Retina (tissue), 1 donor: ENCODE data around the gene STRN3.
"Not testable (repeated sequence)": the region's sequence is repeated elsewhere in the genome, so short reads cannot be mapped to it uniquely, and the experiment has no call there.

Experiments used
- DNase-seq: peaks from one replicate; pipeline ENCODE4 v3.0.0-alpha.2; 2016

The STRN3 gene

DNA sequence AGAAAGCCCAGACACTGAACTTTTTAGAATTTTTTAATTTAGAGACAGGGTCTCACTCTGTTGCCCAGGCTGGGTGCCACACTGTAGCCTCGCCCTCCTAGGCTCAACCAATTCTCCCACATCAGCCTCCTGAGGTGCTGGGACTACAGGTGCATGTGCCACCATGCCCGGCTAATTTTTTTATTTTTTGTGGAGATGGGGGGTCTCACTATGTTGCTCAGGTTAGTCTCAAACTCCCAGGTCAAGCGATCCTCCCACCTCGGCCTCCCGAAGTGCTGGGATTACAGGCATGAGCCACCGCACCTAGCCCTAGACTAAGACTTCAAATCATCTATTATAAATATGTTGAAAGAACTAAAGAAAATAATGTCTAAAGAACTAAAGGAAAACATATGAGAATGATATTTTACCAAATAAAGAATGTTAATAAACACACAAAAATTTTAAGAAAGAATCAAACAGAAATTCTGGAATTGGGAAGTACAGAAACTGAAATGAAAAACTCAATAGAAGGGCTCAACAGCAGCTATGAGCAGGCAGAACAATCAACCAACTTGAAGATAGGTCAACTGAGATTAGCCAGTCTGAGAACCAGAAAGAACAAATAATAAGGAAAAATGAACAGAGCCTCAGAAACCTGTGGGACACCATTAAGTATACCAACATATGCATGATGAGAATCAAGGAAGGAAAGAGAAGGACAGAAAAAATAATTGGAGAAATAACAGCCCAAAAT lies 27.0 kb downstream of the STRN3 start:
- DNase-seq: no peak

DNA sequence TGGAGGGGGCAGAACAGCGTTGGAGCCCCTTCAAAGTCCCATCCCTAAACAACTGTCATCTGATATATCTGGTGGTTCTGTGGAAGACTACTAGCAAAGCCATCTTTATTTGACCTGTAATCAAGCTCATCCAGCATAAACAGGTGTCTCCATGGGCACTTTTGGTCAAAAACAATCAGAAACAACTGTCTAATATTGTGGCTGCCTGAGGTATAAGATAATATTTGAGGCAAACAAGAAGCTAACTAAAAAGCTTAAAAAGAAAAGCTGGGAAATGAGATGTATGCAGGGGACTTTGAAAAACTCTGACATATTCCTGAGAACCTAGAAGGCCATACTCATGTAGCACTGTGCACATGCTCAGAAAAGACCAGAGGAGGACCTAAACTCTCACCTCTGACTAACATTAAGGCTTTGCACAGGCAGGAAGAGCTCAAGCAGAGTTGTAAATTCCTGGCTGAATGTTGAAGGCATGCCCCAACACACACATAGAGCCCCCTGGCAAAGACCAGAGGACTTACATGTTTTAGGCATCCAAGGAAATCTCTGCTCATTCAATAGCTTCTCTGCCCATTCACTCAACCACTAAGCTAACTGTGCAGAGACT lies 28.0 kb downstream of the STRN3 start:
- no peak for DNase-seq

DNA sequence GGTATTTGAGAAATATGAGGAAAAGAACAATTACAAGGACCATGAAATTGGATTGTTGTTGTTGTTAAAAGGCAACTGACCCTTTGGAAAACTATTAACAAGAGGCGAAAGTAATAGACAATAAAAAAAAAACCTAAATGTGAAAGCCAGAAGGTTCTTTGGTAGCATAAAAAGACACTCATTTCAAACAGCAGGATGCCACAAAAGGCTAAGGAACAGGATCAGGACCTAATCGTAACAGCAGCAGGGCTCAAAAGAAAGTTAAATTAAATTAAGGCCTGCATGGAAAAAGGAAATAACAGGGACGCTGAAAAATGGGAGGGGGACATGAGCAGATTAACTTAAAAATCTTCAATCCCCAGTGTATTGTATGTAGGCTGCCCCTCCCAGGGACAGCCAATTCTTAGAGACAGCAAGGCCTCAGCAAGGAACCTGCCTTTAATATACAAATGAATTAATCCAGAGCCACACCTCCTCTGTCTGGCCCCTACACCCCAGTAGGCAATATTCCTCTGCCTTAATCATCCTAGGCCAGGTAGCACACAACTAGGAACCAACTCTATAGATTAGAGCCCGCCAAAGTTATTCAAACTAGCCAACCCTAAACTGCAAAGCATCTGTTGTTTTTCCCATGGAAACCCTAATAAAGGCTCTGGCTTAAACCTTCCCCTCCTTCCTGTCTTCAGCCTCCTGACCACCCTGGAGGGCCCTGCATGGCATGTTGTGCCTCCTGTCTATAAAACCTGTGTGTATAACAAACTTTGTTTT lies 29.1 kb downstream of the STRN3 start:
- no peak for DNase-seq

DNA sequence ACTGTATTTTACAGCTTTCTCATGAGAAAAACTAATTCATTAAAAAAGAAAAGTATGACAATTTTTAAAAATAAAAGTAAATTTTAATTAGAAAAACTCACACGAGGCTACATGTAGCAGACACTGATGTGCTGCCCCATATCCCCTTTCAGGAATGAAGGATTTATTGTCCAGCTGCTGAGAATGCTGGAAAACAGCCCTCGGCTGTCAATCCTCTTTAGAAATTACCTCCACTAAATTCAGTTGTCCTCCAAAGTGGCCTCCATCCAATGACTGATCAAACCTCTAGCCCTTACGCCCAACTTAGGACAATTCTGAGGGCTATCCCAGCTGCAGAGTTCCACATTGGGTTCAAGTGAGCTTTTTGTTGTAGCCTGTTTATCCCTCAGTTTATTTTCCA lies 30.5 kb downstream of the STRN3 start:
- DNase-seq: peak; percentile 2

DNA sequence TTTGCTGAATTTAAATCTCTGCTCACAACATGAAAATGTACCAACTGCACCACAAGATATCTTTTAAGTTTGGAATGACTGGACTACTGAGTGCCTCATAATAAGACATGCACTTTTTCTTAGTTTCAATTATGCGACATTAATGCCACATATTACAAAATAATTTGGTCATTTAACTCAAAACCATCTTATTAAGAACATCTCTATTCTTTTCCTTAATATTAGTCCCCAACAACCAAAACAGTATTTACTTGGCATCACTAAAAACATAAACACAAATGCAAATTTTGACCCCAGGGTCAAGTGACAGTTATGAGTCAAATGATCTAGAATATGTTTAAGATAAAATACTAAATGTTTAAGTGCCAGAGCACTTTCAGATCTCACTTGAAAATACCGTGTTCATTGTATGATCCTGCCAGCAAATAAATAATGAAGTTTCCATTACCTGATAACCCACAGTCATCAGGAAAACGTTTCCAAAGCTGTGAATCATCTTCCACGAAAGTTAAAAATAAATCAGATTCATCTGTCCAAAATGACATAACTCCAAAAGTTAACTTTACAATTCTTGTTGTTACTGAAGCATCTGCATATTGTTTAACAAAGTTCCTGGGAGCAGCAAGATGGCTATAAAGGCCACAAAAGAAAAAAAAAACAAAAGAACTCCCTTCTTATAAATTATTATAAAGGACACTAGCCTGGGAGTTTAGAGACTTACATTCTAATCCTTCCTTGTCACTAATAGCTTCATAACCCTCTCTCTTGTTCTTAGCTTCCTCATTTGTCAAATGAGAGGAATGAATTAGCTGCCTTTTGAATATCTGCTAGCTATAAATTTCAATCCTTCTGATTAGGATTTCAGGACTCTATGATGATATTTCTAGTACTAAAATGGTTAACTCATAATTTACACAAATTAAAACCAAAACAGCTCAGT lies 31.2 kb downstream of the STRN3 start:
- DNase-seq: no peak

DNA sequence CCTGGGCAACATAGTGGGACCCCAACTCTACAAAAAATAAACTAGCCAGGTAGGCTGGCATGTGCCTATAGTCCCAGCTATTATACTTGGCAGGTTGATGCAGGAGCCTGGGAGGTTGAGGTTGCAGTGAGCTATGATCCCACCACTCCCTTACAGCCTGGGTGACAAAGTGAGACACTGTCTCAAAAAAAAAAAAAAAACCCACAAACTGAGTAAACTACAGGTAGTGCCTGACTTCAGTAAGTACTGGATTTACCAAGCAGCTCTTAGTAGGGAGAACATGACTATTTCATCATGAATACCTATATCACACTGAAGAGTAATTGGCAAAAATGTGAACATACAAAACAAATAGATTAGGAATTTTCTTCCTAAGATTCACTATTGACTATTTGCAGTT lies 33.1 kb downstream of the STRN3 start:
- no peak for DNase-seq

DNA sequence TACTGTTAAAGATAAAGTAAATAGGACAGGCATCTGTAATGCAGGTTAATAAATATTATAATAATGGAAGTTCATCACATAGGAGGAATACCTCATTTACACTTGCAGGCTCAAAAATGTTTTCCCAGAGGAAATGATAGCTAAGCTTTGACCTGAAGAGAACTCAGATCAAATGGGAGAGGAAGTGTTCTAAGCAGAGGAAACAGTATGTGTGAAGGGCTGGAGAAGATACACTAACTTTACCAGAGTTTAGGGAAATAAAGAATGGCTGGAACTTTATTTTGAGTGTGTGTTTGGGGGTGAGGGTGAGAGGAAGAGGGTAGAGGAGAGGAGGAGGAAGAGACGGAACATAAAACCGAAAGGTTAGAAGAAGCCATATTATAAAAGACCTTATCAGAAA lies 34.8 kb downstream of the STRN3 start:
- no peak for DNase-seq

DNA sequence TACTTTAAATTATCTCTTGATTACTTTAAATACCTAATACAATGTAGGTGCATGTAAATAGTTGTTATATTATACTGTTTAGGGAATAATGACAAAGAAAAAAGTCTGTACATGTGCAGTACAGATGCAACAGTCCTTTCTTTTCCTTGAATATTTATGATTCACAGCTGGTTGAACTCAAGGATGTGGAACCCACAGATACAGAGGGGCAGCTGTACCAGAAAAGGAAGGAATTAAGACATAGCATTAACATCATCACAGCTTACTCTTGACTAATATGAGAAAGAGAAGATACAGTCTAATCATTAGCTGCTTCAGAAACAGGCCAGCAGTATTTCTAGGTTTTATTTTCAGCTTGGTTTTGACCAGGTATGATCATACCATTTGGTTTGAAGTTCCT lies 35.4 kb downstream of the STRN3 start:
- DNase-seq: no peak

DNA sequence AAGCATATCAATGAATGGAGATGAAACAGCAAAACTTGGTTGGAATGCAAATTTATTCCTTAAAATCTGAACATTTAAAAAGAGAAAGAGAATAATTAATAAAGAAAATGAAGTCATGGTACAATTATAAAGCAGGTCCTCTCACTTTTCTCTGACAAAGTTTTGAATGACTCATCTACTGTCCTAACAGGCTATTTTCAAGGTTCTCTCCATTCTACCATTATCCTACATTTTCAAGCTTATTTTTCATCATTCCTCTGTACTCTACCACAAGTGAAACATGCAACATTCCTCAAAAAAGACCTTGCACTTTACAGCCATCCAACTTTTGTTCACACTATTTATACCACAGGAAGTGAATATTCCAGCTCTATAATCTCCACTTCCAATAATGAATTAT lies 37.7 kb downstream of the STRN3 start:
- DNase-seq: no peak

DNA sequence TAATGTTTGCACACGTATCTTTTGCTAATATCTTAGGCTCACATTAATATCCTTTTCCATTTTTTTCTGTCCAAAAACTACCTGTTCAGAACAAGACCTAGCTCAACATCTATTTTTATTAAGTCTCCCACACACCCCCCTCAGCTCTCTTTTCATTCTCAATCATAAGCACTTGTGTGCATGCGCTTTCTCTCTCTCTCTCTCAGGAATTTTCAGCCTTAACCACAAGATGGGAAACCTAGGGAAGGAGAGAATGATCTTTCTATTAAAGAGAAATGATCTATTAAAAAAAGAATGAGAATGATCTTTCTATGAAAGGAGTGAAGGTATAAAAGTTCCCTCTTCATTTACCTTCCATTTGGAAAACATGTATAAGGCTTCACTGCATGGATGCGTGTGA lies 40.4 kb downstream of the STRN3 start:
- DNase-seq: no peak

DNA sequence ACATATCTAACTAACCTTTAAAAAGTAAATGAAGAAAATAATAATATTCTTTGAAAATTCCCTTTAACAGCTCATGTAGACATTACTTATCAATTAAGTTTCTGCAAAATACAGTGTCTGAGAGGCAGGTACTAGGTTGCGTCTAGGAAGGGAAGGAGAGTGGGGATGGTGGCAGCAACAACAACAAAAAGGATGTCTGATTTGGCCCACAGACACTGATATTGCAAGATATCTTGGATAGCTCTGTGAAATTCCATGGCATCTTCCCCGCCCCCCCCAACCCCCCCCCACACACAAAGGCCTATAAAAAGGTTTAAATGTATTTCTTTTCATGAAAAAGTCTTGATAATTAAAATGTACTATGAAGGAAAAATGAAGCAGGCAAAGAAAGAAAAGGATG lies 42.3 kb downstream of the STRN3 start:
- DNase-seq: no peak

DNA sequence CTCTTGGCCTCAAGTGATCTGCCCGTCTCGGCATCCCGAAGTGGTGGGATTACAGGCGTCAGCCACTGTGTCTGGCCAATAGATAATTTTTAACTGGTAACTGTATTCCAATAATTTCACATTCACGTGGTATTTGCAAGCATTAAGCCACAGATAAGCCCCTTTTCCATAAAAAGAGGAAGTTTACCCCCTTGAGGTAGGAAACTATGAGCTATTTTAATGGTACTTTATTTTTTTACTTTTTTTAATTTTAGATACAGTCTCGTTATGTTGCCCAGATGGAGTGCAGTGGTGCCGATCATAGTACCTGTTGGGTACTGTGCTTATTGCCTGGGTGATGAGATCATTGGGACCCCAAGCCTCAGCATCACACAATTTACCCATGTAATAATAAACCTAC lies 43.6 kb downstream of the STRN3 start:
- no peak for DNase-seq

DNA sequence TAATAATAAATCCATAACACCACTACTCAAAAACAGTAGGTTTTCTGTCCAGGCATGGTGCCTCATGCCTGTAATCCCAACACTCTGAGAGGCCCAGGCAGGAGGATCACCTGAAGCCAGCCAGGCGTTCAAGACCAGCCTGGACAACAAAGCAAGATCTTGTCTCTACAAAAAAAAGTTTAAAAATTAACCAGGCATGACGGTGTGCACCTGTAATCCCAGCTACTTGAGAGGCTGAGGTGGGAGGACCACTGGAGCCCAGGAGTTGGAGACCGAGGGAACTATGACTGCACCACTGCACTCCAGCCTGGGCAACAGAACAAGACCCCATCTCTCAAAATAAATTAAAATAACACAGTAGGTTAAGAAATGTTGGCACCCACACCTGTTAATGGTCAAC lies 45.2 kb downstream of the STRN3 start:
- no peak for DNase-seq

DNA sequence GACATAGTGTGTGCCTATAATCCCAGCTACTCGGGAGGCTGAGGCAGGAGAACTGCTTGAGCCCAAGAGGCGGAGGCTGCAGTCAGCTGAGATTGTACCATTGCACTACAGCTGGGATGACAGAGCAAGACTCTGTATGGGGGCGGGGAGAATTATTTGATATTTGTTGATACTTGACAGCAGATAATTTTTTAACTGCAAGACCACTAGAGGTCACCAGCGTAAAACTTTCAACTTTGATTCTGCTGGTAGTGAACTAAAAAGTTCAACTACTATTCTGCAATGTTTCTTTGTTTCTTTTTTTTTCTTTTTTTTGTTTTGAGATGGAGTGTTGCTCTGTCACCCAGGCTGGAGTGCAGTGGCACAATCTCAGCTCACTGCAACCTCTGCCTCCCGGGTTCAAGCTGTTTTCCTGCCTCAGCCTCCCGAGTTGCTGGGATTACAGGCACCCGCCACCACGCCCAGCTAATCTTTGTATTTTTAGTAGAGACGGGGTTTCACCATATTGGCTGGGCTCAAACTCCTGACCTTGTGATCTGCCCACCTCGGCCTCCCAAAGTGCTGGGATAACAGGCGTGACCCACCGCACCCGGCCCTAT lies 46.0 kb downstream of the STRN3 start:
- peak; percentile 30 for DNase-seq

DNA sequence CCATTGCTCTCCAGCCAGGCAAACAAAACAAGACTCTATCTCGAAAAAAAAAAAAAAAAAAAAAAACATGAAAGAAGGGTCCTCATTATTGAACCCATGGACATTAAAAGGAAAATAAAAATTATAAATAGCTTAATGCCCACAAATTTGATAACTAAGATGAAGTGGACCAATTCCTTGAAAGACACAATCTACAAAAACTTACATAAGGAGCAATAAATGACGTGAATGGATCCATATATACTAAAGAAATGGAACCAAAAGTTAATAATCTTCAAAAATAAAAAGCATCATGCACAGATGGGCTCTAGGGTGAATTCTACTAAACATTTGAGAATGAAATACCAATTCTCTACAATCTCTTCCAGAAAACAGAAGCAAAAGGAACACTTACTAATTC lies 48.4 kb downstream of the STRN3 start:
- no peak for DNase-seq

DNA sequence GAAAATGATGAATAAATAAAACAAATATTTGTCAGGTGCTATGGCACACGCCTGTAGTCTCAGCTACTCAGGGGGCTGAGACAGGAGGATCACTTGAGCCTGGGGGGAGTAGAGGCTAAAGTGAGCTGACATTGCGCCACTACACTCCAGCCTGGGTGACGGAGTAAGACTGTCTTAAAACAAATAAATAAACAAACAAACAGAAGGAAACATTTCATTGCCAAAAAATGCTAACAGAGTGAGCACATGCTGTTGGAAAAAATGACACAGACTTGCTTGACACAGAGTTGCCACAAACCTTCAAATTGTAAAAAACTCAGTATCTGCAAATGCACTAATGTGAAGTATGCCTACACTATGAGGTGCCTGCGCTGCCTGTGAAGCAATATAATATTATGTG lies 51.6 kb downstream of the STRN3 start:
- no peak for DNase-seq

DNA sequence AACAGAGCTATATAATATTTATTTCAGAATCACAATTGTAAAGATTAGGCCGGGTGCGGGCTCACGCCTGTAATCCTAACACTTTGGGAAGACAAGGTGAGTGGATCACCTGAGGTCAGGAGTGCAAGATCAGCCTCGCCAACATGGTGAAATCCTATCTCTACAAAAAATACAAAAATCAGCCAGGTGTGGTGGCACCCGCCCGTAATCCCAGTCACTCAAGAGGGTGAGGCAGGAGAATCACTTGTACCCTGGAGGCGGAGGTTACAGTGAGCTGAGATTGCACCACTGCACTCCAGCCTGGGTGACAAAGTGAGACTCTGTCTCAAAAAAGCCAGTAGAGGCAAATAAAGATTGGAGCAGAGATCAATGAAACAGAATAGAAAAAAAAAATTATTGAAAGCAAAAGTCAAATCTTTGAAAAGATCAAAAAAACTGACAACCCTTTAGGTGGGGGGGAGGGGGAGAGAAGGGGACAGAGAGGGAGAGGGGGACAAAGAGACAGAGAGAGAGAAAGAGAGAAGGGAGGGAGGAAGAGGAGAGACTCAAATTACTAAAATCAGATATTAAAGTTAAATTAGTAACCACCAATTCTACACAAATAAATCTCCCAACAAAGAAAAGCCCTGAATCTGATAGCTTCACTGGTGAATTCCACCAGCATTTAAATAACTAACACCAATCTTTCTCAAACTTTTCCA lies 53.1 kb downstream of the STRN3 start:
- DNase-seq: no peak

DNA sequence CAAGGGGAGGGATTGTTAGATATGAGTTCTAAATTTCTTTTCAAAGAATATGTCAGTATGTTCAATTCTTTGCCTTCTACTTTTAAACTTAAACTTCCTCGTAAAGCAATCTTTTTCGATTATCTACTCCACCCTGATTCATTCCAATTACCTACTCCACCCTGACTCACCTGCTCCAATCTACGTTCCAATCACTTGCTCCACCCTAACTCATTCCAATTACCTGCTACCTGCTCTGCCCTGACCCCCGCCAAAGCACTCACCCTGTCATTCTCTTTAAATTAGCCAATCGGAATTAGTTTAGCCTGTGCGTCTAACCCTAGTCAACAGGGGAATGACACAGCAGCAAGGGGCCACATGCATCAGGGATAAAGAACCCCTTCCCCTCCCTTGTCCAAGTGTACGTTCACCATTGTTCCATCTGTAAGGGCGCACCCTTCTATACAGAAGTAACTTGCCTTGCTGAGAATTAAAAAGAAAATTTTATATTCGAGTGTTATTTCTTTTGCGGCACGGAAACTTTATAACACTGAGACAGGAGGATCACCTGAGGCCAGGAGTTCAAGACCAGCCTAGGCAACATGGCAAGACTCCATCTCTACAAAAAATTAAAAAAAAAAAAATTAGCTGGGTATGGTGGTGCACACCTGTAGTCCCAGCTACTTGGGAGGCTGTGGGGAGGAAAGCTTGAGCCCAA lies 54.0 kb downstream of the STRN3 start:
- DNase-seq: not testable (repeated sequence)

DNA sequence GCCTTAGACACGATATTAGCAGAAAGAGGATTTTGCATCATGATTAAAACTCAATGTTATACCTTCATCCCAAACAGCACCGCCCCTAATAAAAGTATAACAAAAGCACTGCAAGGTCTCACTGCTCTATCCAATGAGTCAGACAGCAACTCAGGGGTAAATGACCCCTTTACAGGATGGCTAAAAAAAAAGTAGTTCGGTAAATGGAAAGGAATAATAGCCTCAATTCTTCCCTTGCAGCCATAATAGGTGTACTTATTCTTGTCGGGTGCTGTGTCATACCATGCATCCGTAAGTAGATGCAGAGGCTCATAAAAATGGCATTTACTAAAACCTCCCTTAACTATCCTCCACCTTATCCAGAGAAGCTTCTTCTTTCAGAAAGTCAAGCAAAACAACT lies 54.6 kb downstream of the STRN3 start:
- no peak for DNase-seq

DNA sequence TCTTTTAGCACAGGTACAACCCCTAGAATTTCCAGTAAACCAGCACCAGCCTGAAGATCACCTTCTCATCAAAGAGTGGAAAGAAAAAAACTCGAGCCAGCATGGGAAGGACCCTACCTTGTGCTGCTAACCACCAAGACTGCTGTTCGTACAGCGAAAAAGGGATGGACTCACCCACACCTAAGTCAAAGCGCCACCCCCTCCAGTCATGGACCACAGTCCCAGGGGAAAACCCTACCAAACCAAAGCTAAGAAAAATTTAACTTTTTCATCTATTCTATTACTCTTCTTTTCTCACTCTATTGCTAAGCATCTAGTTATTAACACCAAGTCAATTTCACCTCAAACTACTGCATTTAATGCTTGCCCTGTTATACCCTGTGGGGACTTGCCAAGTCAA lies 56.4 kb downstream of the STRN3 start:
- DNase-seq: not testable (repeated sequence)

DNA sequence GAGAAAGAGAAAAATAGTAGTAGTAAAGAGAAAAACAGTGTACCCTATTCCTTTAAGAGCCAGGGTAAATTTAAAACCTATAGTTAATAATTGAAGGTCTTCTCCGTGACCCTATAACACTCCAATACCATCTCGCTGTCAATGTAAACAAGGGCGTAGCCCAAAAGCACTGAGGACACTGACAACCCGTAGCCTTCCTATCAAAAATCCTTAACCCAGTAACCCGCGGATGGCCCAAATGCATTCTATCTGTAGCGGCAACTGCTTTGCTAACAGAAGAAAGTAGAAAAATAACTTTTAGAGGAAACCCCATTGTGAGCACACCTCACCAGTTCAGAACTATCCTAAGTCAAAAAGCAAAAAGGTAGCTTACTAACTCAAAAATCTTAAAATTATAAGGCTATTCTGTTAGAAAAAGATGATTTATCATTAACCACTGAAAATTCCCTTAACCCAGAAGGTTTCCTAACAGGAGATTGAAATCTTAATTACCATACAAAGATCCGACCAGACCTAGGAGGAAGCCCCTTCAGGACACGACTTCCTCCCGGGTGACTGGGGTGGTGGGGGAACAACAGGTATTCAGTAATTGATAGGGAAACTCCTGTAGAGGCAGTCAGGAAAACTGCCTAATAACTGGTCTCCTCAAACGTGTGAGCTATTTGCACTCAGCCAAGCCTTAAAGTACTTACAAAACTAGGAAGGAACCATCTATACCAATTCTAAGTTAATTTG lies 58.6 kb downstream of the STRN3 start:
- DNase-seq: not testable (repeated sequence)
